ENCODE results near the gene HDAC5.

DNA sequence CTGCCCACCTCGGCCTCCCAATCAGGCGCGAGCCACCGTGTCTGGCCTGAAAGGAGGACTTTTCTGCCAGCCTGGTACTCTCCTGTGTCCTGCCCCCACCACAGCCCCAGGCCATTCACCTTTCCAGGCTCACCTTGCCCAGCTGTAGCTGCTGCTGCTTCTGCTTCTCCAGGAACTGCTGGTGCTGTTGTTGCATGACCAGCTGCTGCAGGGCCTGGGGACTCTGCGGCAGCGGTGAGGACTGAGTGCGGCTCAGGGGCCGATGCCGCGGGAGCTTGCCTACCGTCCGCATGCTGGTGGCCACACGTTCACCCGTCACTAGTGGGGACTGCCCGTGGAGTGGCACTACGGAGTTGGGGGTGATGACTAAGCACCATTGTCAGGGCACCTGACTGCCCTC, 35.2 kb downstream of the HDAC5 start:
- TF ChIP-seq POLR2A (IDR thresholded peaks at IDR 0.05): no peak
- TF ChIP-seq CTCF (IDR thresholded peaks at IDR 0.05): no peak
- TF ChIP-seq POLR2AphosphoS5 (IDR thresholded peaks at IDR 0.05): no peak

Measured in transverse colon (tissue), 4 donors.